ENCODE measurements around the gene CLEC4C.
"Not testable (repeated sequence)": the region's sequence is repeated elsewhere in the genome, so short reads cannot be mapped to it uniquely, and the experiment has no call there.

DNA sequence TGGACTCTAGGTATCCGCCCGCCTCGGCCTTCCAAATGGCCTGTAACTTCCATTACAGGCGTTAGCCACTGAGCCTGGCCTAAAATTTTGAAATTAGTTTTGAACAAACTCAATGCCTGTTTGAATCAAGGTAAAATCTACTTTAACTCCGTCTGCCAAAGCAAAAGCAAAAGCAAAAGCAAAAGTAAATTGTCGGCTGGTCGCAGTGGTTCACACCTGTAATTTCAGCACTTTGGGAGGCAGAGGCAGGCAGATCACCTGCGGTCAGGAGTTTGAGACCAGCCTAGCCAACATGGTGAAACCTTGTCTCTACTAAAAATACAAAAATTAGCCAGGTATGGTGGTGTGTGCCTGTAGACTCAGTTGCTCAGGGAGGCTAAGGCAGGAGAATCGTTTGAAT lies 8.5 kb upstream of the CLEC4C start:
- TF ChIP-seq, protein P1, sequence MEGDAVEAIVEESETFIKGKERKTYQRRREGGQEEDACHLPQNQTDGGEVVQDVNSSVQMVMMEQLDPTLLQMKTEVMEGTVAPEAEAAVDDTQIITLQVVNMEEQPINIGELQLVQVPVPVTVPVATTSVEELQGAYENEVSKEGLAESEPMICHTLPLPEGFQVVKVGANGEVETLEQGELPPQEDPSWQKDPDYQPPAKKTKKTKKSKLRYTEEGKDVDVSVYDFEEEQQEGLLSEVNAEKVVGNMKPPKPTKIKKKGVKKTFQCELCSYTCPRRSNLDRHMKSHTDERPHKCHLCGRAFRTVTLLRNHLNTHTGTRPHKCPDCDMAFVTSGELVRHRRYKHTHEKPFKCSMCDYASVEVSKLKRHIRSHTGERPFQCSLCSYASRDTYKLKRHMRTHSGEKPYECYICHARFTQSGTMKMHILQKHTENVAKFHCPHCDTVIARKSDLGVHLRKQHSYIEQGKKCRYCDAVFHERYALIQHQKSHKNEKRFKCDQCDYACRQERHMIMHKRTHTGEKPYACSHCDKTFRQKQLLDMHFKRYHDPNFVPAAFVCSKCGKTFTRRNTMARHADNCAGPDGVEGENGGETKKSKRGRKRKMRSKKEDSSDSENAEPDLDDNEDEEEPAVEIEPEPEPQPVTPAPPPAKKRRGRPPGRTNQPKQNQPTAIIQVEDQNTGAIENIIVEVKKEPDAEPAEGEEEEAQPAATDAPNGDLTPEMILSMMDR (IDR thresholded peaks at IDR 0.05) = not testable (repeated sequence)
- not testable (repeated sequence) for TF ChIP-seq POLR2A (IDR thresholded peaks at IDR 0.05)
